ENCODE results near the gene ZNF771. TPM values are rescaled to one million over a fixed set of nuclear protein-coding genes. Genes with fewer than 3 reads are reported as not detected.
A peak's percentile ranks its signal among the peaks of the same experiment; 100 is the strongest.
"Not testable (repeated sequence)": the region's sequence is repeated elsewhere in the genome, so short reads cannot be mapped to it uniquely, and the experiment has no call there.

Gene ZNF771
- polyA plus RNA-seq, 1 experiment, result 9.3 TPM

DNA sequence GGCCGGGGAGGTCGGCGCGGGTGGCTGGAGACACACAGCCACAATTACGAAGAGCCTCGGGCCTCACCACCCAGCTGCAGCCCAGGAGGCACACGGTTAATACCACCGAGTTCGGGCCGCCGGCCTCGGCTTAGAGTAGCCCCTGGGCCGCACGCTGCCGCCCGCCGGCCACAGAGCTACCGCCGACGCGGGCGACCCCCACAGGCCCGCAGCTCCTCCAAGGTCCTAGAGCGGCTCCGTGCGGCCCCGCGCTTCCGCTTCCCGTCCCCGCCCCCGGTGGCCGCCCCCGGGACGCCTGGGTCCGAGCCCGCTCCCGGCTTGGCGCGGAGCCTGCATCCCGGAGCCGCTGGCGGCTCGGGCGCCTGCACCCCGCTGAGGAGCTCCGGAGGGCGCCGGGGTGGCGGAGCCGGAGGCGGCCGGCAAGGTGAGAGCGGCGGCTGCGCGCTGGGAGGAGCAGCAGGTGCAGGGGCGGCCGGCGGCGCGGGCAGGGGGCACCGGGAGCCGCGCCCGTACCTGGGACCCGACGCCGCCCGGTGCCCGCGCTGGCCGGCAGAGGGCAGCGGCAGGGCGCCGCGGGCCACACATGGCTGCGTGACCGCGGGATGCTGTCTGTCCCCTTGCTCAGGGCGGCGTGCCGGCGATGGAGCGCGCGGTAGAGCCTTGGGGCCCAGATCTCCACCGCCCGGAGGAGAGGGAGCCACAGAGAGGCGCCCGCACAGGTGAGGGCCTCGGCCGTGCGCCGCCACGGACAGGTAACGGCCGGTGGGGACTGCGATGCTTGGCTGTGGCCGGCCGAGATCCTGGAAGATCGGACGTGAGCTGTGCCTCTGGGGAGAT lies 12.0 kb upstream of the ZNF771 start, which contains the start of gene ZNF48:
Gene ZNF48, plus strand, starts transcription at position 266 of the 837 bp plus-strand sequence. Its CDS starts 375 bp downstream, at position 641.
- TF ChIP-seq, protein P1, sequence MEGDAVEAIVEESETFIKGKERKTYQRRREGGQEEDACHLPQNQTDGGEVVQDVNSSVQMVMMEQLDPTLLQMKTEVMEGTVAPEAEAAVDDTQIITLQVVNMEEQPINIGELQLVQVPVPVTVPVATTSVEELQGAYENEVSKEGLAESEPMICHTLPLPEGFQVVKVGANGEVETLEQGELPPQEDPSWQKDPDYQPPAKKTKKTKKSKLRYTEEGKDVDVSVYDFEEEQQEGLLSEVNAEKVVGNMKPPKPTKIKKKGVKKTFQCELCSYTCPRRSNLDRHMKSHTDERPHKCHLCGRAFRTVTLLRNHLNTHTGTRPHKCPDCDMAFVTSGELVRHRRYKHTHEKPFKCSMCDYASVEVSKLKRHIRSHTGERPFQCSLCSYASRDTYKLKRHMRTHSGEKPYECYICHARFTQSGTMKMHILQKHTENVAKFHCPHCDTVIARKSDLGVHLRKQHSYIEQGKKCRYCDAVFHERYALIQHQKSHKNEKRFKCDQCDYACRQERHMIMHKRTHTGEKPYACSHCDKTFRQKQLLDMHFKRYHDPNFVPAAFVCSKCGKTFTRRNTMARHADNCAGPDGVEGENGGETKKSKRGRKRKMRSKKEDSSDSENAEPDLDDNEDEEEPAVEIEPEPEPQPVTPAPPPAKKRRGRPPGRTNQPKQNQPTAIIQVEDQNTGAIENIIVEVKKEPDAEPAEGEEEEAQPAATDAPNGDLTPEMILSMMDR (IDR thresholded peaks at IDR 0.05; ENCODE audit: low read depth, low read length), result 0 out of 2 replicates have a peak, but pooled peaks have one; percentile 11
- peak within 1 kb of the TSS; percentile 79 for H3K4me3 ChIP-seq (ENCODE audit: low read depth, low read length)
- H3K9me3 ChIP-seq (ENCODE audit: control insufficient read depth, insufficient read depth, low read length), result no peaks in the 10 kb centered on the region; the same call in 1 of the 2 replicates
- H3K27ac ChIP-seq (ENCODE audit: low read depth, low read length), result peak within 1 kb of the TSS; percentile 91
- ChIA-PET POLR2A (interaction anchor here (0.6 to 2.1 kb wide), 8 partner anchors 12 to 330 kb away, joined by 3 to 23 read pairs (median 6); partner anchors contain the start of genes ALDOA and ZNF771), CTCF (interaction anchor here (0.5 to 2.5 kb wide), 7 partner anchors 12 to 339 kb away, joined by 3 to 13 read pairs (median 3); partner anchors contain the start of gene ZNF771)
- H3K27me3 ChIP-seq (ENCODE audit: control insufficient read depth, insufficient read depth, low read length), result no peaks in the 10 kb centered on the region
- peak; percentile 63 for DNase-seq (ENCODE audit: low read depth, low spot score)

DNA sequence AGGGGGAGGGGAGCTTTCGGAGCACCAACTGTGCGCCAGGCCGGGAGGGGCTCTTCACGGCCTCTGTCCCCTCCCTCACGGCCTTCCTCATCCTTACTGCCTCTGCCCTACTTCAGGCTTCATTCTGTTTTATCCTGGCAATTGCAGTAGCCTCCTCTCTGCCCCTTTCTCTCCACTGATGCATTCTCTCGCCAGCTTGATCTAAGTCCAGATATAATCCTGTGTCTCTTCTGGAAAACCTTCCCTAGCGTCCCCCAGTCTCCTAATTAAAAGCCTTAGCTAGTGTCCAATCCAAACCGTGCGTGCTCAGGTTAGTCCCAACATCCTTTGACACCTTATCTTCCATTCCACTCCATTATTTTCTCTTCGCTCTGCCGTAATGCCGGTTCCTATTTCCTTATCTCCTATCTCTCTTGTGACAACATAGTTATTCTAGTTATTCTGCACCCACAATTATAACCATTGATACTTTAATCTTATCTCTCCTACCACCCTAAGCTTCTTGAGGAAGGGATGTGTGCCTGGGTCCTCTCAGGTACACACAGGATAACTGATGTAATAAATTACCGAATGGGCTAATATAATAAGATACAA lies 11.3 kb upstream of the ZNF771 start:
- ChIA-PET POLR2A (interaction anchor here (1.6 to 2.1 kb wide), 3 partner anchors 11 to 25 kb away, joined by 8 to 23 read pairs (median 10); partner anchors contain the start of gene ZNF771), CTCF (interaction anchor here (0.7 to 2.5 kb wide), 4 partner anchors 12 to 233 kb away, joined by 3 to 13 read pairs (median 4); partner anchors contain the start of gene ZNF771)
- TF ChIP-seq, protein P1 (IDR thresholded peaks at IDR 0.05; ENCODE audit: low read depth, low read length), result no peak
- no peaks in the 10 kb centered on the region; the same call in 1 of the 2 replicates for H3K9me3 ChIP-seq (ENCODE audit: control insufficient read depth, insufficient read depth, low read length)
- H3K27me3 ChIP-seq (ENCODE audit: control insufficient read depth, insufficient read depth, low read length), result no peaks in the 10 kb centered on the region
- peak overlapping the region; percentile 79 for H3K4me3 ChIP-seq (ENCODE audit: low read depth, low read length)
- peak overlapping the region; percentile 39 for H3K27ac ChIP-seq (ENCODE audit: low read depth, low read length)
- DNase-seq (ENCODE audit: low read depth, low spot score), result no peak

DNA sequence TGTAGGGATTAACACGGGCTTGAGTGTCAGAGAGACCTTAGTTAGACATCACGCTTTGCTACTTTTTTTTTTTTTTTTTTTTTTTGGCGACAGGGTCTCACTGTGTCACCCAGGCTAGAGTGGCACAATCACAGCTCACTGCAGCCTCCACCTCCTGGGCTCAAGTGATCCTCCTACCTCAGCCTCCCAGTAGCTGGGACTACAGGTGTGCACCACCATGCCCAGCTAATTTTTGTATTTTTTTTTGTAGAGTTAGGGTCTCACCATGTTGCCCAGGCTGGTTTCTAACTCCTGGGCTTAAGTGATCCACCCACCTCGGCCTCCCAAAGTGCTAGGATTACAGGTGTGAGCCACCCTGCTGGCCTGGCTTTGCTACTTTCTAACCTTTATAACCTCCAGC lies 10.8 kb upstream of the ZNF771 start:
- H3K4me3 ChIP-seq (ENCODE audit: low read depth, low read length); H3K9me3 ChIP-seq (ENCODE audit: control insufficient read depth, insufficient read depth, low read length); DNase-seq (ENCODE audit: low read depth, low spot score); CTCF ChIA-PET; H3K27me3 ChIP-seq (ENCODE audit: control insufficient read depth, insufficient read depth, low read length); H3K27ac ChIP-seq (ENCODE audit: low read depth, low read length): not testable (repeated sequence)
- POLR2A ChIA-PET, result interaction anchor here (2.0 kb wide), 1 partner anchor 11 kb away, joined by 23 read pairs; the partner anchor contains the start of gene ZNF771

DNA sequence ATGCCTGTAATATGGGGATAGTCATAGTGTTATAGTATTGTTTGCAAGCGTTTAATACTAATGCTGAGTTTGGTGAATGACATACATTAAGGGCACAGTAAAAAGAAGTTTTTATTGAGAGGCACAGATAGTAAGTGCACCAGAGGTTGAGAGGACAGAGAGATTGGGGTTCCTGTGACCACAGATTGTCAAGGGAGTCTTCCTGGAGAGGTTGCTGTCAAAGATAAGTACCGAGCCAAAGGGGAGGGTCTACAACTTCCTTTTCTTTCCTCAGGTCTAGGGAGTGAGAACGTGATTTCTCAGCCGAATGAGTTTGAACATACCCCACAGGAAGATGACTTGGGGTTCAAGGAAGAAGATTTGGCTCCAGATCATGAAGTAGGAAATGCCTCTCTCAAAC lies 10.3 kb upstream of the ZNF771 start:
- DNase-seq (ENCODE audit: low read depth, low spot score), result no peak
- TF ChIP-seq, protein P1 (IDR thresholded peaks at IDR 0.05; ENCODE audit: low read depth, low read length), result no peak
- POLR2A ChIA-PET, result no interaction called here
- Histone ChIP-seq H3K4me3 (ENCODE audit: low read depth, low read length) (no peak overlapping the region), H3K27ac (ENCODE audit: low read depth, low read length) (no peak overlapping the region), H3K27me3 (ENCODE audit: control insufficient read depth, insufficient read depth, low read length) (no peaks in the 10 kb centered on the region), H3K9me3 (ENCODE audit: control insufficient read depth, insufficient read depth, low read length) (no peaks in the 10 kb centered on the region; the same call in 1 of the 2 replicates)
- CTCF ChIA-PET, result no interaction called here

DNA sequence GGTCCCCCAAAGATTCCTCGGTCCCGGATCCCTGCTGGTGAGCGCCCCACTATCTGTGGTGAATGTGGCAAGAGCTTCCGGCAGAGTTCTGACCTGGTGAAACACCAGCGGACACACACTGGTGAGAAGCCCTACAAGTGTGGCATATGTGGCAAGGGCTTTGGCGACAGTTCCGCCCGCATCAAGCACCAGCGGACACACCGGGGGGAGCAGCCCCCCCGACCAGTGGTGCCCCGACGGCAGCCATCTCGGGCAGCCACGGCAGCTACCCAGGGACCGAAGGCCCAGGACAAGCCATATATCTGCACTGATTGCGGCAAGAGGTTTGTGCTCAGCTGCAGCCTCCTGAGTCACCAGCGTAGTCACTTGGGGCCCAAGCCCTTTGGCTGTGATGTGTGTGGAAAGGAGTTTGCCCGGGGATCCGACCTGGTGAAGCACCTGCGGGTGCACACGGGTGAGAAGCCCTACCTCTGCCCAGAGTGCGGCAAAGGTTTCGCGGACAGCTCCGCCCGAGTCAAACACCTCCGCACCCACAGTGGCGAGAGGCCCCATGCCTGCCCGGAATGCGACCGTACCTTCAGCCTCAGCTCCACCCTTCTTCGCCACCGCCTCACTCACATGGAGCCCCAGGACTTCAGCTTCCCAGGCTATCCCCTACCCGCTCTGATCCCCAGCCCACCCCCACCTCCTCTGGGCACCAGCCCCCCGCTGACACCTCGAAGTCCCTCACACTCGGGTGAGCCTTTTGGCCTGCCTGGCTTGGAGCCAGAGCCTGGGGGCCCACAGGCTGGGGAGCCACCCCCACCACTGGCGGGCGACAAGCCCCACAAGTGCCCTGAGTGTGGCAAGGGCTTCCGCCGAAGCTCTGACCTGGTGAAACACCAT lies 9.4 kb upstream of the ZNF771 start:
- no peak for DNase-seq (ENCODE audit: low read depth, low spot score)
- Histone ChIP-seq H3K9me3 (ENCODE audit: control insufficient read depth, insufficient read depth, low read length) (no peaks in the 10 kb centered on the region; the same call in 1 of the 2 replicates), H3K27me3 (ENCODE audit: control insufficient read depth, insufficient read depth, low read length) (no peaks in the 10 kb centered on the region), H3K4me3 (ENCODE audit: low read depth, low read length) (no peak overlapping the region), H3K27ac (ENCODE audit: low read depth, low read length) (no peak overlapping the region)
- ChIA-PET POLR2A (interaction anchor here (0.7 kb wide), 1 partner anchor 9 kb away, joined by 5 read pairs; the partner anchor contains the start of gene ZNF771), CTCF (no interaction called here)
- TF ChIP-seq, protein P1 (IDR thresholded peaks at IDR 0.05; ENCODE audit: low read depth, low read length), result no peak

All from AG04450 (cell line).